SK-N-SH treated with all-trans-retinoic acid at 6 μM for 48 hours (cell line): ENCODE data around the gene IQCH.

Experiments used
- ATAC-seq: fragments of 200-7000 bp; cut with Tn5 transposase; 3 replicates; pipeline ENCODE4 v1.9.1; 2020; ENCODE audit warnings: mild to moderate bottlenecking, moderate library complexity
- ARNTL ChIP-seq: fragments of 450-650 bp; formaldehyde crosslinking; IDR thresholded peaks from 2 replicates; pipeline ENCODE4 v1.5.0; 2020; ENCODE audit warnings: low read depth, mild to moderate bottlenecking, moderate library complexity, borderline replicate concordance
- BACH2 ChIP-seq: fragments of 250-450 bp; sonication (Bioruptor Pico); IDR thresholded peaks from 2 replicates; pipeline ENCODE4 v1.9.0; 2021; ENCODE audit warnings: mild to moderate bottlenecking, borderline replicate concordance
- CREB5 ChIP-seq: fragments of 250-450 bp; sonication (Bioruptor Pico); IDR thresholded peaks from 2 replicates; pipeline ENCODE4 v1.5.1; 2020; ENCODE audit warnings: low read depth, mild to moderate bottlenecking, moderate library complexity
- CSDC2 ChIP-seq: fragments of 250-450 bp; sonication (Bioruptor Pico); IDR thresholded peaks from 2 replicates; pipeline ENCODE4 v1.5.0; 2020; ENCODE audit warnings: mild to moderate bottlenecking, moderate library complexity
- CSRNP3 ChIP-seq: fragments of 250-450 bp; sonication (Bioruptor Pico); IDR thresholded peaks from 2 replicates; pipeline ENCODE4 v1.5.1; 2021; ENCODE audit warnings: mild to moderate bottlenecking, moderate library complexity
- GLIS3 ChIP-seq: fragments of 250-450 bp; sonication (Bioruptor Pico); IDR thresholded peaks from 2 replicates; pipeline ENCODE4 v1.5.0; 2020; ENCODE audit warnings: mild to moderate bottlenecking, moderate library complexity
- ISL1 ChIP-seq: fragments of 250-450 bp; sonication (Bioruptor Pico); IDR thresholded peaks from 2 replicates; pipeline ENCODE4 v2.1.2; 2022; ENCODE audit warnings: mild to moderate bottlenecking, moderate library complexity
- OSR1 ChIP-seq: fragments of 250-450 bp; sonication (Bioruptor Pico); IDR thresholded peaks from 2 replicates; pipeline ENCODE4 v1.8.0; 2022; ENCODE audit warnings: moderate library complexity, mild to moderate bottlenecking, inconsistent platforms
- POU6F1 ChIP-seq: fragments of 250-450 bp; sonication (Bioruptor Pico); IDR thresholded peaks from 2 replicates; pipeline ENCODE4 v1.8.0; 2021; ENCODE audit warnings: low read depth, mild to moderate bottlenecking, moderate library complexity, borderline replicate concordance
- PPARA ChIP-seq: fragments of 250-450 bp; sonication (Bioruptor Pico); IDR thresholded peaks from 2 replicates; pipeline ENCODE4 v1.5.0; 2020; ENCODE audit warnings: mild to moderate bottlenecking, borderline replicate concordance
- RARB ChIP-seq: fragments of 250-450 bp; sonication (Bioruptor Pico); IDR thresholded peaks from 2 replicates; pipeline ENCODE4 v1.8.0; 2021; ENCODE audit warnings: mild to moderate bottlenecking, moderate library complexity
- SNAI2 ChIP-seq: fragments of 250-450 bp; sonication (Bioruptor Pico); IDR thresholded peaks from 2 replicates; pipeline ENCODE4 v1.5.0; 2020; ENCODE audit warnings: mild to moderate bottlenecking, moderate library complexity
- TCF4 ChIP-seq: fragments of 250-450 bp; sonication (Bioruptor Pico); IDR thresholded peaks from 2 replicates; pipeline ENCODE4 v1.8.0; 2021; ENCODE audit warnings: mild to moderate bottlenecking, moderate library complexity, borderline replicate concordance
- TOX ChIP-seq: fragments of 250-450 bp; sonication (Bioruptor Pico); IDR thresholded peaks from 2 replicates; pipeline ENCODE4 v1.8.0; 2021; ENCODE audit warnings: mild to moderate bottlenecking, moderate library complexity, borderline replicate concordance
- ZC3H10 ChIP-seq: fragments of 250-450 bp; sonication (Bioruptor Pico); IDR thresholded peaks from 2 replicates; pipeline ENCODE4 v1.5.1; 2021; ENCODE audit warnings: mild to moderate bottlenecking, moderate library complexity
- ZFP3 ChIP-seq: fragments of 250-450 bp; sonication (Bioruptor Pico); IDR thresholded peaks from 2 replicates; pipeline ENCODE4 v1.5.0; 2020; ENCODE audit warnings: mild to moderate bottlenecking, moderate library complexity
- ZFP30 ChIP-seq: fragments of 450-650 bp; formaldehyde crosslinking; IDR thresholded peaks from 2 replicates; pipeline ENCODE4 v1.5.0; 2022; ENCODE audit warnings: mild to moderate bottlenecking, moderate library complexity
- ZNF70 ChIP-seq: fragments of 450-650 bp; formaldehyde crosslinking; IDR thresholded peaks from 2 replicates; pipeline ENCODE4 v1.5.0; 2020; ENCODE audit warnings: mild to moderate bottlenecking, moderate library complexity
- ZNF8 ChIP-seq: fragments of 450-650 bp; formaldehyde crosslinking; IDR thresholded peaks from 2 replicates; pipeline ENCODE4 v1.5.0; 2020; ENCODE audit warnings: mild to moderate bottlenecking, moderate library complexity
- TF ChIP-seq, protein P1 (sequence below): fragments of 250-450 bp; sonication (Bioruptor Pico); IDR thresholded peaks from 2 replicates; pipeline ENCODE4 v1.5.0; 2020; ENCODE audit warnings: mild to moderate bottlenecking, moderate library complexity
- TF ChIP-seq, protein P2 (sequence below): fragments of 250-450 bp; sonication (Bioruptor Pico); IDR thresholded peaks from 2 replicates; pipeline ENCODE4 v1.8.0; 2020; ENCODE audit warnings: mild to moderate bottlenecking, moderate library complexity, borderline replicate concordance

The IQCH gene

GRCh38 chr15:67300266-67301025 lies 45.9 kb downstream of the IQCH start:
- ATAC-seq = no peak
- no peak for TF ChIP-seq CSRNP3 (CRISPR knock-in tag)
- no peak for TF ChIP-seq OSR1 (CRISPR knock-in tag)
- TF ChIP-seq ZFP3 (CRISPR knock-in tag) = no peak
- TF ChIP-seq ISL1 (CRISPR knock-in tag) = no peak
- TF ChIP-seq TOX (CRISPR knock-in tag) = no peak
- TF ChIP-seq SNAI2 (CRISPR knock-in tag) = no peak
- no peak for TF ChIP-seq PPARA (CRISPR knock-in tag)
- no peak for TF ChIP-seq ZFP30 (CRISPR knock-in tag)
- no peak for TF ChIP-seq RARB (CRISPR knock-in tag)
- TF ChIP-seq ARNTL (CRISPR knock-in tag) = no peak
- TF ChIP-seq ZNF70 (CRISPR knock-in tag) = no peak
- no peak for TF ChIP-seq POU6F1 (CRISPR knock-in tag)
- TF ChIP-seq ZC3H10 (CRISPR knock-in tag) = no peak
- no peak for TF ChIP-seq GLIS3 (CRISPR knock-in tag)
- TF ChIP-seq ZNF8 (CRISPR knock-in tag) = no peak
- TF ChIP-seq TCF4 (CRISPR knock-in tag) = no peak
- TF ChIP-seq, protein P1, sequence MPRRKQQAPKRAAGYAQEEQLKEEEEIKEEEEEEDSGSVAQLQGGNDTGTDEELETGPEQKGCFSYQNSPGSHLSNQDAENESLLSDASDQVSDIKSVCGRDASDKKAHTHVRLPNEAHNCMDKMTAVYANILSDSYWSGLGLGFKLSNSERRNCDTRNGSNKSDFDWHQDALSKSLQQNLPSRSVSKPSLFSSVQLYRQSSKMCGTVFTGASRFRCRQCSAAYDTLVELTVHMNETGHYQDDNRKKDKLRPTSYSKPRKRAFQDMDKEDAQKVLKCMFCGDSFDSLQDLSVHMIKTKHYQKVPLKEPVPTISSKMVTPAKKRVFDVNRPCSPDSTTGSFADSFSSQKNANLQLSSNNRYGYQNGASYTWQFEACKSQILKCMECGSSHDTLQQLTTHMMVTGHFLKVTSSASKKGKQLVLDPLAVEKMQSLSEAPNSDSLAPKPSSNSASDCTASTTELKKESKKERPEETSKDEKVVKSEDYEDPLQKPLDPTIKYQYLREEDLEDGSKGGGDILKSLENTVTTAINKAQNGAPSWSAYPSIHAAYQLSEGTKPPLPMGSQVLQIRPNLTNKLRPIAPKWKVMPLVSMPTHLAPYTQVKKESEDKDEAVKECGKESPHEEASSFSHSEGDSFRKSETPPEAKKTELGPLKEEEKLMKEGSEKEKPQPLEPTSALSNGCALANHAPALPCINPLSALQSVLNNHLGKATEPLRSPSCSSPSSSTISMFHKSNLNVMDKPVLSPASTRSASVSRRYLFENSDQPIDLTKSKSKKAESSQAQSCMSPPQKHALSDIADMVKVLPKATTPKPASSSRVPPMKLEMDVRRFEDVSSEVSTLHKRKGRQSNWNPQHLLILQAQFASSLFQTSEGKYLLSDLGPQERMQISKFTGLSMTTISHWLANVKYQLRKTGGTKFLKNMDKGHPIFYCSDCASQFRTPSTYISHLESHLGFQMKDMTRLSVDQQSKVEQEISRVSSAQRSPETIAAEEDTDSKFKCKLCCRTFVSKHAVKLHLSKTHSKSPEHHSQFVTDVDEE (CRISPR knock-in tag) = no peak
- TF ChIP-seq, protein P2, sequence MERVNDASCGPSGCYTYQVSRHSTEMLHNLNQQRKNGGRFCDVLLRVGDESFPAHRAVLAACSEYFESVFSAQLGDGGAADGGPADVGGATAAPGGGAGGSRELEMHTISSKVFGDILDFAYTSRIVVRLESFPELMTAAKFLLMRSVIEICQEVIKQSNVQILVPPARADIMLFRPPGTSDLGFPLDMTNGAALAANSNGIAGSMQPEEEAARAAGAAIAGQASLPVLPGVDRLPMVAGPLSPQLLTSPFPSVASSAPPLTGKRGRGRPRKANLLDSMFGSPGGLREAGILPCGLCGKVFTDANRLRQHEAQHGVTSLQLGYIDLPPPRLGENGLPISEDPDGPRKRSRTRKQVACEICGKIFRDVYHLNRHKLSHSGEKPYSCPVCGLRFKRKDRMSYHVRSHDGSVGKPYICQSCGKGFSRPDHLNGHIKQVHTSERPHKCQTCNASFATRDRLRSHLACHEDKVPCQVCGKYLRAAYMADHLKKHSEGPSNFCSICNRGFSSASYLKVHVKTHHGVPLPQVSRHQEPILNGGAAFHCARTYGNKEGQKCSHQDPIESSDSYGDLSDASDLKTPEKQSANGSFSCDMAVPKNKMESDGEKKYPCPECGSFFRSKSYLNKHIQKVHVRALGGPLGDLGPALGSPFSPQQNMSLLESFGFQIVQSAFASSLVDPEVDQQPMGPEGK (CRISPR knock-in tag) = no peak
- no peak for TF ChIP-seq CREB5 (CRISPR knock-in tag)

DNA sequence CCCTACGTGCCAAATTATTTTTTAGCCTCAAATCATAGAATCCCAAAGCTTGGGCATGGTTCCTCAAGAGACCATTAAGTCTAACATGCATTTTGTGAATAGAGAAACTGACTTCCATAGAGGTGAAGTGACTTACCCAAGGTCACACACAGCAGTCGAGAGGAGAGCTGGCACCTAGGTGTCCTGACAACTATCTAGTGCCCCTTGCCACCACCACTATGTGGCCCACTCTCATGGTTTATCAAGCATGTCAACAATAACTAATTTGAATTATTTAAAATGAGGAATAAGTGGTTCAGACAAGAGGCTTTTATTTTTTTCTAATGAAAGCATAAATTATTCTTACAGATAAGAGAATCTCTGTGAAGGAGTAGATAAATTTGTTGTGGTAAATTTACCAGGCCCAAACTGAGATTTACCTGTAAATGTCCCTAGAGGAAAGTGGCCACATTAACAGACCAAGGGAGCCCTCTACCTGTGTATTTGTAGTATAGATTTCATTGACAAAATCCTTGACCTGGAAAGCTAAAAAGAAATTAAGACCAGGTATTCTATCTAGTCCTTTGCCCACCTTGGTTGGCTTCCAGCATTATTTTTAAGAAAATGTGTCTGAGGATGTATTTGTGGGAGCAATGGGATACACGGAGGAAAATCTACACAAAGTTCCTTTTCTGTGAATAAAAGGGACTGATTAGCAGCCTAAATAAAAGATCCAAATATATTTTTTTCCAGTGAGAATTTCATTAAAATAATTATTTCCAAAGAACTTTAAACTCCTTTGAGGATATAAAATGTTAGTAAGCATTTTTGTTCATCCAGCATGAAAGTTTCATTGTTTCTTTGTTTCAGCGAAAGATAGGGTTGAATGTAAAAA lies 49.1 kb downstream of the IQCH start:
- TF ChIP-seq CSDC2 (CRISPR knock-in tag) (no peak), BACH2 (CRISPR knock-in tag) (no peak), TOX (CRISPR knock-in tag) (no peak)
- TF ChIP-seq, protein P1 (CRISPR knock-in tag) = no peak
- TF ChIP-seq, all 23 proteins: peak for 0

More for the DNA sequence above, 49.1 kb downstream of the IQCH start:
- ATAC-seq = peak; percentile 50; the same call in 1 of the 3 replicates
